Duodenal mucosa (tissue), 2 donors: Measurements from ENCODE around the gene METAP1.
"Not testable (repeated sequence)": the region's sequence is repeated elsewhere in the genome, so short reads cannot be mapped to it uniquely, and the experiment has no call there.

Experiments
- H3K27ac ChIP-seq: one replicate; pipeline ENCODE4 v1.7.0; 2013; ENCODE audit warnings: low read depth, low read length
- H3K27me3 ChIP-seq, 2 donors: one replicate each; pipeline ENCODE4 v1.7.0; 2013; ENCODE audit warnings: low read length in 2 of 2, control low read depth in 1 of 2; ENCODE audit not compliant: insufficient read depth in 2 of 2, control insufficient read depth in 1 of 2
- H3K36me3 ChIP-seq, 2 donors: one replicate each; pipeline ENCODE4 v1.7.0; 2013; ENCODE audit warnings: low read length in 2 of 2, control low read depth in 1 of 2; ENCODE audit not compliant: insufficient read depth in 2 of 2, control insufficient read depth in 1 of 2
- H3K4me1 ChIP-seq, 2 donors: one replicate each; pipeline ENCODE4 v1.7.0; 2013; ENCODE audit warnings: low read length in 2 of 2, control low read depth in 1 of 2; ENCODE audit not compliant: insufficient read depth in 2 of 2, control insufficient read depth in 1 of 2
- H3K4me3 ChIP-seq, 2 donors: one replicate each; pipeline ENCODE4 v1.7.0; 2013; ENCODE audit warnings: low read length in 2 of 2, low read depth in 1 of 2
- H3K9ac ChIP-seq, 2 donors: one replicate each; pipeline ENCODE4 v1.7.0; 2013; ENCODE audit warnings: low read length in 2 of 2, low read depth in 1 of 2
- H3K9me3 ChIP-seq, 2 donors: one replicate each; pipeline ENCODE4 v1.7.0; 2013; ENCODE audit warnings: low read length in 2 of 2, control low read depth in 1 of 2; ENCODE audit not compliant: control insufficient read depth in 1 of 2

The METAP1 gene

GRCh38 chr4:99088481-99089365 is 93.2 kb downstream of the METAP1 start, which contains the start of gene ADH5:
Gene ADH5 (minus strand): TSS chr4:99088788. CDS start chr4:99088700, 88 bp downstream.
- Histone ChIP-seq H3K9ac (peak within 1 kb of the TSS; percentile 89 to 90), H3K4me1 (peaks cover 4 to 19% of the 10 kb centered on the region in 2 donors), H3K4me3 (peak within 1 kb of the TSS; percentile 95), H3K9me3 (no peaks in the 10 kb centered on the region), H3K27ac (peak within 1 kb of the TSS; percentile 97), H3K36me3 (peaks cover 11 to 19% of the 10 kb centered on the region in 2 donors), H3K27me3 (no peaks in the 10 kb centered on the region)

- Histone ChIP-seq H3K4me3 (no peak overlapping the region), H3K36me3 (no peaks in the 10 kb centered on the region), H3K9ac (no peak overlapping the region), H3K27me3 (no peaks in the 10 kb centered on the region), H3K27ac (no peak overlapping the region), H3K9me3 (no peaks in the 10 kb centered on the region), H3K4me1 (peaks cover 4 to 15% of the 10 kb centered on the region in 2 donors)
Measured at GRCh38 chr4:99090481-99091215, 95.1 kb downstream of the METAP1 start.

- Histone ChIP-seq H3K9me3 (no peaks in the 10 kb centered on the region), H3K36me3 (no peaks in the 10 kb centered on the region), H3K9ac (no peak overlapping the region), H3K27ac (no peak overlapping the region), H3K27me3 (no peaks in the 10 kb centered on the region), H3K4me1 (peaks cover 4 to 14% of the 10 kb centered on the region in 2 donors), H3K4me3 (no peak overlapping the region)
Measured at GRCh38 chr4:99091216-99091575, 95.7 kb downstream of the METAP1 start.

- not testable (repeated sequence) for H3K9me3 ChIP-seq, H3K4me3 ChIP-seq, H3K27ac ChIP-seq, H3K27me3 ChIP-seq, H3K9ac ChIP-seq, H3K36me3 ChIP-seq
- peaks cover 0 to 14% of the 10 kb centered on the region in 2 donors for H3K4me1 ChIP-seq
Measured at GRCh38 chr4:99091841-99092240, 96.3 kb downstream of the METAP1 start.

- H3K9me3 ChIP-seq, result no peaks in the 10 kb centered on the region
Measured at GRCh38 chr4:99099311-99099710, 103.8 kb downstream of the METAP1 start.

GRCh38 chr4:99099814-99100213 is 104.3 kb downstream of the METAP1 start:
- not testable (repeated sequence) for H3K9me3 ChIP-seq, H3K36me3 ChIP-seq, H3K9ac ChIP-seq, H3K27me3 ChIP-seq, H3K27ac ChIP-seq, H3K4me3 ChIP-seq, H3K4me1 ChIP-seq

More at GRCh38 chr4:99099311-99099710, 103.8 kb downstream of the METAP1 start:
- H3K27me3 ChIP-seq, result no peaks in the 10 kb centered on the region
- no peaks in the 10 kb centered on the region for H3K36me3 ChIP-seq
- no peak overlapping the region for H3K27ac ChIP-seq
- H3K9ac ChIP-seq, result no peak overlapping the region
- H3K4me3 ChIP-seq, result no peak overlapping the region
- no peaks in the 10 kb centered on the region for H3K4me1 ChIP-seq

- no peak overlapping the region for H3K27ac ChIP-seq
- no peaks in the 10 kb centered on the region for H3K9me3 ChIP-seq
- H3K36me3 ChIP-seq, result no peaks in the 10 kb centered on the region
- no peaks in the 10 kb centered on the region for H3K4me1 ChIP-seq
- H3K4me3 ChIP-seq, result no peak overlapping the region
- H3K9ac ChIP-seq, result no peak overlapping the region
- no peaks in the 10 kb centered on the region for H3K27me3 ChIP-seq
Measured at GRCh38 chr4:99100876-99101275, 105.4 kb downstream of the METAP1 start.

GRCh38 chr4:99102634-99103033 is 107.1 kb downstream of the METAP1 start:
- Histone ChIP-seq H3K4me3 (no peak overlapping the region), H3K36me3 (no peaks in the 10 kb centered on the region), H3K4me1 (no peaks in the 10 kb centered on the region), H3K27ac (no peak overlapping the region), H3K27me3 (no peaks in the 10 kb centered on the region), H3K9me3 (no peaks in the 10 kb centered on the region), H3K9ac (no peak overlapping the region)

GRCh38 chr4:99103166-99103565 is 107.6 kb downstream of the METAP1 start:
- H3K9ac ChIP-seq, result no peak overlapping the region

GRCh38 chr4:99104153-99104552 is 108.6 kb downstream of the METAP1 start:
- Histone ChIP-seq H3K27me3 (no peaks in the 10 kb centered on the region), H3K9ac (no peak overlapping the region), H3K4me1 (no peaks in the 10 kb centered on the region), H3K27ac (no peak overlapping the region), H3K9me3 (no peaks in the 10 kb centered on the region), H3K36me3 (no peaks in the 10 kb centered on the region), H3K4me3 (no peak overlapping the region)

More at GRCh38 chr4:99103166-99103565, 107.6 kb downstream of the METAP1 start:
- Histone ChIP-seq H3K9me3 (no peaks in the 10 kb centered on the region), H3K27ac (no peak overlapping the region), H3K27me3 (no peaks in the 10 kb centered on the region), H3K4me1 (no peaks in the 10 kb centered on the region), H3K36me3 (no peaks in the 10 kb centered on the region), H3K4me3 (no peak overlapping the region)
